GM13977 (cell line): ENCODE measurements around the gene MELTF.
"Not testable (repeated sequence)": the region's sequence is repeated elsewhere in the genome, so short reads cannot be mapped to it uniquely, and the experiment has no call there.

Experiments
- DNase-seq: peaks from one replicate; pipeline ENCODE4 v3.0.0; 2012; ENCODE audit warnings: low spot score
- CTCF ChIP-seq: IDR thresholded peaks from 2 replicates; pipeline ENCODE4 v1.5.1; 2012; ENCODE audit warnings: mild to moderate bottlenecking, control low read depth; ENCODE audit not compliant: insufficient read depth; ENCODE audit errors: extremely low read depth, missing control alignments
- in situ Hi-C: fragments of 300-500 bp; cut with MboI; formaldehyde crosslinking; loops from one replicate; pipeline ENCODE4 v1.12.0; 2022; ENCODE audit warnings: low sequenced_read_pairs, low pct_unique_long_range_greater_than_20kb, mixed read lengths, inconsistent platforms; ENCODE audit not compliant: unreplicated experiment

The MELTF gene

GRCh38 chr3:197029511-197030167 is at the start of gene MELTF:
Gene MELTF (minus strand): TSS chr3:197029817. CDS start chr3:197029702, 115 bp downstream.
- peak; percentile 98 for DNase-seq
- in situ Hi-C loops, result no loop called here

GRCh38 chr3:197076415-197076814 is 46.8 kb upstream of the MELTF start:
- in situ Hi-C loops, result no loop called here
- no peak for DNase-seq
- no peak for TF ChIP-seq CTCF

More at GRCh38 chr3:197029511-197030167, at the start of gene MELTF:
- TF ChIP-seq CTCF, result peak; percentile 83

GRCh38 chr3:197068077-197068476 is 38.5 kb upstream of the MELTF start:
- no peak for DNase-seq
- in situ Hi-C loops, result no loop called here
- TF ChIP-seq CTCF, result no peak

- TF ChIP-seq CTCF, result no peak
- in situ Hi-C loops, result no loop called here
- no peak for DNase-seq
Measured at GRCh38 chr3:197064771-197065170, 35.2 kb upstream of the MELTF start.

- in situ Hi-C loops, result no loop called here
Measured at GRCh38 chr3:197062446-197062845, 32.8 kb upstream of the MELTF start.

DNA sequence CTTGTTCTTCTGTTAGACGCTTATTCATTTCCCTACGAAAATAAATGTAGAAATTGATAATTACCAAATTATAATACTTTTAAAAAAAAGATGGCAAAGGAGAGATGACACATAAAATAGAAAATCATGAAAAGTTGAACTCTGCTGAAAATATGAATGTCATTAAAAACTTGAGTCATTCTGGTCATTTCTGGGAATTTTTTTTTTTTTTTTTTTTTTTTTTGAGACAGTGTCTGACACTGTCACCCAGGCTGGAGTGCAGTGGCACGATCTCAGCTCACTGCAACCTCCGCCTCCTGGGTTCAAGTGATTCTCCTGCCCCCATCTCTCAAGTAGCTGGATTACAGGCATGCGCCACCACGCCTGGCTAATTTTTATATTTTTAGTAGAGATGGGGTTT is 22.0 kb upstream of the MELTF start:
- DNase-seq, in situ Hi-C loops: not testable (repeated sequence)

More at GRCh38 chr3:197062446-197062845, 32.8 kb upstream of the MELTF start:
- DNase-seq, result no peak
- TF ChIP-seq CTCF, result no peak

GRCh38 chr3:197050511-197050910 is 20.9 kb upstream of the MELTF start:
- no peak for TF ChIP-seq CTCF
- DNase-seq, result peak; percentile 54
- in situ Hi-C loops, result no loop called here
